Measurements from ENCODE around the gene ATP2A3. TPM values are rescaled to one million over a fixed set of nuclear protein-coding genes. Genes with fewer than 3 reads are reported as not detected.

Gene ATP2A3
- total RNA-seq, 6 experiments from 2014 or later: 1.5 to 4.3 (median 2.3) TPM

DNA sequence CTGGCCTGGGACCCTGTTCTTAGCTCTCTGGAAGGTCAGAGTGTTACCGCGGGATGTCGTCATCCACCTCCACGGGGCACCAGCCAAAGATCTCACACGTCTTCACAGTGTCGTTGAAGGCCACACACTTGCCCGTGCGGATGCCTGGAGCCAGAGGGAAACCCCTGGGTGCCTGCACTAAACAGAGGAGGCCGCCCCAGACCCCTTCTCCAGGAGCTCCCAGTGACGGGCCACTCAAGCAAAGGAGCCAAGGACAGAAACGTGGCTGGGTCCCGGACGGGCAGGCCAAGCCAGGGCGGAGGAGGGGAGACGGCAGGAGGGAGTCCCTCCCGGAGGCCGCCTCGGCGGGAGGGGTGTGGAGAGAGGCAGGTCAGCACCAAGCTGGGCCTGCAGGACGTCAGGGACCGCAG, 60.4 kb downstream of the ATP2A3 start:
- no peak for DNase-seq
- Histone ChIP-seq H3K27me3 (no peaks in the 10 kb centered on the region), H3K4me3 (no peak overlapping the region), H3K4me1 (no peaks in the 10 kb centered on the region), H3K27ac (no peak overlapping the region), H3K36me3 (no peaks in the 10 kb centered on the region), H3K9me3 (no peaks in the 10 kb centered on the region)
- TF ChIP-seq, protein P1, sequence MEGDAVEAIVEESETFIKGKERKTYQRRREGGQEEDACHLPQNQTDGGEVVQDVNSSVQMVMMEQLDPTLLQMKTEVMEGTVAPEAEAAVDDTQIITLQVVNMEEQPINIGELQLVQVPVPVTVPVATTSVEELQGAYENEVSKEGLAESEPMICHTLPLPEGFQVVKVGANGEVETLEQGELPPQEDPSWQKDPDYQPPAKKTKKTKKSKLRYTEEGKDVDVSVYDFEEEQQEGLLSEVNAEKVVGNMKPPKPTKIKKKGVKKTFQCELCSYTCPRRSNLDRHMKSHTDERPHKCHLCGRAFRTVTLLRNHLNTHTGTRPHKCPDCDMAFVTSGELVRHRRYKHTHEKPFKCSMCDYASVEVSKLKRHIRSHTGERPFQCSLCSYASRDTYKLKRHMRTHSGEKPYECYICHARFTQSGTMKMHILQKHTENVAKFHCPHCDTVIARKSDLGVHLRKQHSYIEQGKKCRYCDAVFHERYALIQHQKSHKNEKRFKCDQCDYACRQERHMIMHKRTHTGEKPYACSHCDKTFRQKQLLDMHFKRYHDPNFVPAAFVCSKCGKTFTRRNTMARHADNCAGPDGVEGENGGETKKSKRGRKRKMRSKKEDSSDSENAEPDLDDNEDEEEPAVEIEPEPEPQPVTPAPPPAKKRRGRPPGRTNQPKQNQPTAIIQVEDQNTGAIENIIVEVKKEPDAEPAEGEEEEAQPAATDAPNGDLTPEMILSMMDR (IDR thresholded peaks at IDR 0.05): no peak
- no peak for TF ChIP-seq POLR2A (IDR thresholded peaks at IDR 0.05)
- peak in 1 of 4 donors; percentile 19 for ATAC-seq
- no CpG with 5 or more reads among the region's 21 CpGs for WGBS (ENCODE audit: insufficient coverage, low coverage, low lambda C conversion rate, missing lambda C conversion rate)
- intact Hi-C loops (cut with DNase I): no loop called here

DNA sequence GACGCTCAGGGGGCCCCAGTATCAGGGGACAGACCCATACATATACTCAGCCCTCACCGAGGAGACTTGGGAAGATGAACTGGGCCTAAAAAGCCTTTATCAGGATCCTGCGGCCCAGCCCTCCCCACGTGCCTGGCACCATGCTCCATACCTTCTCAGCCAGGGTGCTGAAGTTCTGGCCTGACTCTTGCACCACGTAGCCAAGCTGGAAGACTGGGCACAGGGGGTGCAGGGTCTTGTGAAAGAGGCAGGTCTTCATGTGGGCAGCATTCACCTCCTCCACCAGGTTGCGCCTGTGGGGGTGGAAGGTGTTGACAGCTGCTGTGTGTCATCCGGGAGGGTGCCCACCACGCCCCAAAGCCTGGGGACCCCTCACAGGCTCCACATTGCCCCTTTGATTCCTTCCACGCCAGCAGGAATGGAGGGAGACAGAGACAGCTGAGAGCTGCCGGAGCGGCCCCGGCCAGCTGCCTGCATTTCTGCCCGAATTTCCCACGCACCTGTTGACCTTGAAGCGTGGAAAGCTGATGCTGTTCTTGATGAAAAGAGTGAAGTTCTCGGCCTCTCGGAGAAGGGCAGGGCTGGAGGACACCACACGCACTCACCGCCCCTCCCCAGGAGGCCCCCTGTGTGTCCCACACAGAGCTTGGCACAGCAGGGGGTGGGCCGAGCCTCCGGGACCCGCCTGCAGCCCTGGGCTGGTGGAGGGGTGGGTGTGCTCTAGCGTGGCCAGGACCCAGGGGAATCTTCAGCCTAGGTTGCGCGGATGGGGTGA, 61.0 kb downstream of the ATP2A3 start:
- Histone ChIP-seq H3K27ac (no peak overlapping the region), H3K36me3 (no peaks in the 10 kb centered on the region), H3K9me3 (no peaks in the 10 kb centered on the region), H3K27me3 (no peaks in the 10 kb centered on the region), H3K4me1 (no peaks in the 10 kb centered on the region), H3K4me3 (no peak overlapping the region)
- intact Hi-C loops (cut with DNase I): no loop called here
- DNase-seq: no peak
- TF ChIP-seq, protein P1 (IDR thresholded peaks at IDR 0.05): no peak
- no peak for TF ChIP-seq POLR2A (IDR thresholded peaks at IDR 0.05)
- 49% methylated on average over 7 of the region's 25 CpGs for WGBS (ENCODE audit: insufficient coverage, low coverage, low lambda C conversion rate, missing lambda C conversion rate)
- peak in 1 of 4 donors; percentile 6 for ATAC-seq

DNA sequence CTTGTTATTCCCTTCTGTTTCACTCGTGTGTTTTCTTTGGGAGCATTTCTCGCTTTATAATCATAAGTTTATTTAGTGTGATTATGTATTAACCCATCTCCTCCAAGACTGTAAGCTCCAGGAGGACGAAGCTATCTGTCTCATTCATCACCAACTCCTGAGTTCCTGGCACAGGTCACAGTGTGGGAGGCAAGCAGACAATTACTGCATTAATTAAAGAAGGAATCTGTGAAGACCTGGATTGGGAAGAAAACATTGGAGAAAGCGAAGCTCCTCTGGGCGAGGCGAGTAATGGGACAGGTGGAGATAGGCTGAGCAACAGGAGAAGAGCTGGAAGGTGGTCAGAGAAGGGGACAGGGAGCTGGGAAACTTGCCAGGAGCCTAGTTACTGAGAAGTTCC, 63.6 kb downstream of the ATP2A3 start:
- no peaks in the 10 kb centered on the region for H3K4me1 ChIP-seq
- DNase-seq: no peak
- H3K27me3 ChIP-seq: no peaks in the 10 kb centered on the region
- no peak for ATAC-seq
- H3K4me3 ChIP-seq: no peak overlapping the region
- no peaks in the 10 kb centered on the region for H3K9me3 ChIP-seq
- WGBS (ENCODE audit: insufficient coverage, low coverage, low lambda C conversion rate, missing lambda C conversion rate): 49% methylated on average over 6 of the region's 6 CpGs
- no peaks in the 10 kb centered on the region for H3K36me3 ChIP-seq
- H3K27ac ChIP-seq: no peak overlapping the region
- intact Hi-C loops (cut with DNase I): no loop called here
- TF ChIP-seq POLR2A (IDR thresholded peaks at IDR 0.05): no peak
- TF ChIP-seq, protein P1 (IDR thresholded peaks at IDR 0.05): no peak

- no peaks in the 10 kb centered on the region for H3K27me3 ChIP-seq
- no peak overlapping the region for H3K4me3 ChIP-seq
- TF ChIP-seq POLR2A (IDR thresholded peaks at IDR 0.05): no peak
- intact Hi-C loops (cut with DNase I): no loop called here
- no peaks in the 10 kb centered on the region for H3K36me3 ChIP-seq
- no peaks in the 10 kb centered on the region for H3K9me3 ChIP-seq
- no CpG with 5 or more reads among the region's 12 CpGs for WGBS (ENCODE audit: insufficient coverage, low coverage, low lambda C conversion rate, missing lambda C conversion rate)
- no peak for DNase-seq
- no peak for ATAC-seq
- H3K4me1 ChIP-seq: peaks cover 0 to 5% (median 3%) of the 10 kb centered on the region in 4 donors
- no peak overlapping the region for H3K27ac ChIP-seq
Observed at GRCh38 chr17:3897731-3898130, 66.5 kb downstream of the ATP2A3 start.

DNA sequence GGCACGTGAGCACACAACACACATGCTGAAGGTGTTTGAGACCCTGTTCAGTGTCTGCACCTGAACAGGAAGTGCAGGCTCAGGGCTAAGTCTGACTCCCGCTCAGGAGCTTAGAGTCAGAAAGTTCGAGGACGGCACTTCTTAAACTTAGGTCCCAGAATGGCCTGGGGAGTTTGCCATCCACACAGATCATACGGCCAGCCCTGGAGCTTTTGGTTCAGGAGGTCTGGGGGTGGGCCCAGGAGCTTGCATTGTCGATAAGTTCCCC, 67.3 kb downstream of the ATP2A3 start:
- H3K27ac ChIP-seq: no peak overlapping the region
- ATAC-seq (no peak), DNase-seq (no peak)
- H3K4me1 ChIP-seq: peaks cover 0 to 11% (median 3%) of the 10 kb centered on the region in 4 donors
- TF ChIP-seq, protein P1 (IDR thresholded peaks at IDR 0.05): no peak
- TF ChIP-seq POLR2A (IDR thresholded peaks at IDR 0.05): no peak
- H3K9me3 ChIP-seq: no peaks in the 10 kb centered on the region
- intact Hi-C loops (cut with DNase I): no loop called here
- H3K4me3 ChIP-seq: no peak overlapping the region
- 85% methylated on average over 4 of the region's 6 CpGs for WGBS (ENCODE audit: insufficient coverage, low coverage, low lambda C conversion rate, missing lambda C conversion rate)
- no peaks in the 10 kb centered on the region for H3K27me3 ChIP-seq
- no peaks in the 10 kb centered on the region for H3K36me3 ChIP-seq
